Spinal cord (tissue), 10 donors: ENCODE measurements around the gene DRAP1. TPM values are rescaled to one million over a fixed set of nuclear protein-coding genes. Genes with fewer than 3 reads are reported as not detected.

ENCODE experiments used
- DNase-seq, 6 donors: peaks; one replicate each; pipeline versions ENCODE4 v3.0.0 to v3.0.0-alpha.2; 2013 to 2015; ENCODE audit warnings: low spot score in 6 of 6, low read depth in 4 of 6
- H3K27ac ChIP-seq: one replicate; pipeline ENCODE4 v1.5.1; 2013; ENCODE audit warnings: low read depth, low read length, control low read depth
- H3K27me3 ChIP-seq: one replicate; pipeline ENCODE4 v1.6.1; 2013; ENCODE audit warnings: low read length; ENCODE audit not compliant: control insufficient read depth, insufficient read depth
- H3K36me3 ChIP-seq: one replicate; pipeline ENCODE4 v1.6.1; 2013; ENCODE audit warnings: low read length; ENCODE audit not compliant: control insufficient read depth, insufficient read depth
- H3K4me1 ChIP-seq: one replicate; pipeline ENCODE4 v1.6.1; 2013; ENCODE audit warnings: low read length; ENCODE audit not compliant: control insufficient read depth, insufficient read depth
- H3K4me3 ChIP-seq: one replicate; pipeline ENCODE4 v1.5.1; 2013; ENCODE audit warnings: low read depth, low read length, control low read depth
- H3K9me3 ChIP-seq: one replicate; pipeline ENCODE4 v1.6.1; 2013; ENCODE audit warnings: low read length; ENCODE audit not compliant: control insufficient read depth, insufficient read depth
- WGBS: methylation state at CpG from one replicate; pipeline ENCODE4 v1.1.5; 2013; ENCODE audit warnings: missing lambda C conversion rate; ENCODE audit not compliant: insufficient coverage; 5-methylcytosine and 5-hydroxymethylcytosine counted together
- polyA plus RNA-seq, 2 donors: library from polyadenylated mRNA; unstranded; fragments of 120-200 nt; gene quantifications; one replicate each; pipeline ENCODE4 v1.2.1, GENCODE V29; 2013; ENCODE audit not compliant: insufficient read length in 2 of 2
- total RNA-seq, 2 donors: library from RNA; depleted of rRNA in 1 of 2; stranded (reverse); fragments of 120-200 nt in 1 of 2; fragments of >200 nt in 1 of 2; gene quantifications; one replicate each; pipeline versions ENCODE4 v1.2.3 to v1.2.4, GENCODE V29; 2013 to 2014
- donor health status: healthy.

DRAP1 gene
- total and polyA plus RNA-seq, 4 donors: 46.4 to 183 (median 152) TPM

- Histone ChIP-seq H3K36me3 (no peaks in the 10 kb centered on the region), H3K4me3 (no peak overlapping the region), H3K27ac (no peak overlapping the region), H3K9me3 (no peaks in the 10 kb centered on the region), H3K4me1 (peaks cover 18% of the 10 kb centered on the region), H3K27me3 (peaks cover 55% of the 10 kb centered on the region)
- 11% methylated on average over 4 of the region's 5 CpGs for WGBS
- no peak for DNase-seq
These were observed 16.2 kb upstream of the DRAP1 start for GRCh38 chr11:65903068-65903481.

DNA sequence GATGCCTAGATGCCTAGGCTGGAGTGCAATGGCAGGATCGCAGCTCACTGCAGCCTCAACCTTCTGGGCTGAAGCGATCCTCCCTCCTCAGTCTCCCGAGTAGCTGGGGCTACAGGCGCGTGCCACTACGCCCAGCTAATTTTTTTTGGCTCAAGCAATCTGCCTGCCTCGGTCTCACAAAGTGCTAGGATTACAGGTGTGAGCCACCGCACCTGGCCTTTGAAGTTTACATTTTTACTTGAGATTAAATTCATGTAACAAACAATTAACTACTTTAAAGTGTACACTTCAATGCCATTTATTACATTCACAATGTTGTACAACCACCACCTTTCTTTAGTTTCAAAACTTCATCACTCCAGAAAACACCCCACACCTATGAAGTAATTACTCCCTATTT, 15.5 kb upstream of the DRAP1 start:
- Histone ChIP-seq H3K27me3 (peaks cover 50% of the 10 kb centered on the region), H3K4me1 (peaks cover 18% of the 10 kb centered on the region), H3K9me3 (no peaks in the 10 kb centered on the region), H3K36me3 (no peaks in the 10 kb centered on the region), H3K27ac (no peak overlapping the region), H3K4me3 (no peak overlapping the region)
- DNase-seq: no peak
- WGBS: 75% methylated on average over 8 of the region's 8 CpGs

GRCh38 chr11:65906602-65907001, 12.6 kb upstream of the DRAP1 start:
- 92% methylated on average over 4 of the region's 5 CpGs for WGBS
- no peaks in the 10 kb centered on the region for H3K9me3 ChIP-seq
- H3K36me3 ChIP-seq: no peaks in the 10 kb centered on the region
- H3K4me3 ChIP-seq: no peak overlapping the region
- no peak for DNase-seq
- peaks cover 5% of the 10 kb centered on the region for H3K4me1 ChIP-seq
- peaks cover 21% of the 10 kb centered on the region for H3K27me3 ChIP-seq
- no peak overlapping the region for H3K27ac ChIP-seq

DNA sequence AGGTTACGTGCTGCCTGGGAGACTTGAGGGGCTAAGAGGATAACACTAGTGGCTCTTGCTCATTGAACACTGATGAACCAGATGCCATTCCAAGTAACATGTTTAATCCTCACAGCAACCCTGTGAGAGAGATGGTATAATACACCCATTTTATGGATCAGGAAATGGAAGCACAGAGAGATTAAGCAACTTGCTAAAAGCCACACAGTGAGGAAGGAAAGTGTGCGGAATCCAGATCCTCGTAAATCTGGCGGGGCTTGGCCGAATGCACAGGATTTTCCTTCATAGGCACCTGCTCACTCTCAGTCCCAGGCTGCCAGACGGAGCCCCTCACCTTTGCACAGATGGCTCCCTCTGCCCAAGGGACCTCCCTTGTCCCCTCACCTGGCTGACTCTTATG, 11.3 kb upstream of the DRAP1 start:
- H3K4me1 ChIP-seq: peaks cover 11% of the 10 kb centered on the region
- WGBS: 89% methylated on average over 5 of the region's 6 CpGs
- H3K4me3 ChIP-seq: no peak overlapping the region
- H3K36me3 ChIP-seq: no peaks in the 10 kb centered on the region
- peaks cover 14% of the 10 kb centered on the region for H3K27me3 ChIP-seq
- H3K9me3 ChIP-seq: no peaks in the 10 kb centered on the region
- no peak overlapping the region for H3K27ac ChIP-seq
- no peak for DNase-seq

DNA sequence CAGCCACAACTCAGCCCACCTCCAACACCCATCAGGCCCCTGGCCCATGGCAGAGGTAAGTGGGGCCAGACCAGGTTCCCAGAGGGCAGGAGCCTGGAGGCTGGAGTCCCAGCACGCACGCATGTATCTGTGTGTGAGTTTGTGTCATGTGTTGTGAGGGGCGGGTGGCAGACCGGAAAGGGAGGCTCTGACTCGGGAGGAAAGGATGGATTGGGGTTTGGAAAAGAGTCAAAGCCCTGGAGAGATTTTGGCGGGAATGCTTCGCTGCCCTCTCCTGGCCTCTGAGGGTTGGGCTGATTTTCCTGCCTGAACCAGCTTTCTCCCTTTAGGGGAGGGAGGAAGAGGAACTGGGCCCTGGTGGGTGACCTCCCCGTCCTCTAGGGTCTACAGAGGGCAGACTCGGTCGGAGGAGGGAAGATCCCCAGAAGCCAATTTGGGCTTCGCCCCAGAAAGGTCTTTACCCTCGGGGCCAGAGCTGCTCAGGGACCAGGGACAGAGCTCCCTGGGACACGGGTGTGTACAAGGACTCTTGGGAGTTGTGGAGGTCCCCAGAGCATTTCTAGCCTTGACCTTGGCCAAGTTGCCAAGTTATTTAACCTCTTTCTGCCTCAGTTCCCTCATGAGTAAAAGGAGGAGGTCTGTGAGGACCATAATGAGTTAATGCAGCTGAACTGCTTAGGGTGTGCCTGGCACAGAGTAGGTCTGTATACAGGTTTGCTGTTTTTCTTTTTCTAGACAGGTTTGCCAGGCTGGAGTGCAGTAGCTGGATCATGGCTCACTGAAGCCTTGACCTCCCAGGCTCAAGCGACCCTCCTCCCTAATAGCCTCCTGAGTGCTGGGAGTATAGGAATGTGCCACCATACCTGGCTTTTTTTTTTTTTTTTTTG, 7.3 kb upstream of the DRAP1 start:
- Histone ChIP-seq H3K36me3 (peaks cover 9% of the 10 kb centered on the region), H3K4me3 (no peak overlapping the region), H3K27me3 (peaks cover 7% of the 10 kb centered on the region), H3K9me3 (no peaks in the 10 kb centered on the region), H3K4me1 (peaks cover 29% of the 10 kb centered on the region), H3K27ac (no peak overlapping the region)
- WGBS: 28% methylated on average over 13 of the region's 14 CpGs
- DNase-seq: peak in 2 of 6 donors; percentile 19 to 69

GRCh38 chr11:65912845-65913244, 6.4 kb upstream of the DRAP1 start:
- peaks cover 3% of the 10 kb centered on the region for H3K27me3 ChIP-seq
- H3K4me1 ChIP-seq: peaks cover 38% of the 10 kb centered on the region
- H3K36me3 ChIP-seq: peaks cover 17% of the 10 kb centered on the region
- no peak for DNase-seq
- H3K9me3 ChIP-seq: no peaks in the 10 kb centered on the region
- WGBS: 82% methylated on average over 3 of the region's 4 CpGs
- no peak overlapping the region for H3K27ac ChIP-seq
- no peak overlapping the region for H3K4me3 ChIP-seq

- DNase-seq: no peak
- WGBS: 70% methylated on average over 10 of the region's 10 CpGs
- Histone ChIP-seq H3K4me1 (peaks cover 51% of the 10 kb centered on the region), H3K36me3 (peaks cover 20% of the 10 kb centered on the region), H3K9me3 (no peaks in the 10 kb centered on the region), H3K27me3 (no peaks in the 10 kb centered on the region), H3K27ac (no peak overlapping the region), H3K4me3 (no peak overlapping the region)
These were observed 4.0 kb upstream of the DRAP1 start for GRCh38 chr11:65915101-65915820.

GRCh38 chr11:65915821-65916251, 3.4 kb upstream of the DRAP1 start:
- Histone ChIP-seq H3K4me1 (peaks cover 57% of the 10 kb centered on the region), H3K4me3 (no peak overlapping the region)

GRCh38 chr11:65916391-65916790, 2.8 kb upstream of the DRAP1 start:
- Histone ChIP-seq H3K4me1 (peaks cover 57% of the 10 kb centered on the region), H3K36me3 (peaks cover 32% of the 10 kb centered on the region), H3K9me3 (no peaks in the 10 kb centered on the region), H3K4me3 (no peak overlapping the region), H3K27ac (no peak overlapping the region), H3K27me3 (no peaks in the 10 kb centered on the region)
- DNase-seq: no peak
- WGBS: 88% methylated on average over 5 of the region's 7 CpGs

More at GRCh38 chr11:65915821-65916251, 3.4 kb upstream of the DRAP1 start:
- H3K27me3 ChIP-seq: no peaks in the 10 kb centered on the region
- H3K36me3 ChIP-seq: peaks cover 26% of the 10 kb centered on the region
- H3K27ac ChIP-seq: no peak overlapping the region
- H3K9me3 ChIP-seq: no peaks in the 10 kb centered on the region
- 65% methylated on average over 11 of the region's 13 CpGs for WGBS
- DNase-seq: no peak
